K562 (cell line): ENCODE results near the gene CLASP2. TPM values are rescaled to one million over a fixed set of nuclear protein-coding genes. Genes with fewer than 3 reads are reported as not detected.

ENCODE experiments used
- ATAC-seq: fragments of 200-7000 bp; cut with Tn5 transposase; 3 replicates; pipeline ENCODE4 v1.9.1; 2020; ENCODE audit warnings: moderate library complexity
- BruUV-seq: library from RNA; stranded (reverse); fragments of 400-500 nt; replicated peaks from 2 replicates; lab custom pipeline; 2021; lab: Mats Ljungman, UMichigan
- CTCF ChIA-PET: fragments of 300-600 bp; formaldehyde crosslinking; extraction: SDS; loops from one replicate; lab custom pipeline; 2021; ENCODE audit warnings: low intra/inter-chr PET ratio; lab: Yijun Ruan, JAX
- POLR2A ChIA-PET: fragments of 300-600, 350-650 bp; sonication (Branson Sonifier 250); formaldehyde crosslinking; extraction: SDS; loops from one replicate; lab custom pipeline; 2021; ENCODE audit warnings: antibody characterized with exemption, inconsistent platforms; lab: Yijun Ruan, JAX
- DNase-seq, 4 experiments: peaks; one replicate each; pipeline versions ENCODE4 v3.0.0 to v3.0.0-alpha.2; 2011 to 2018; ENCODE audit warnings: low spot score in 3 of 4, mixed read lengths in 3 of 4; ENCODE audit errors: extremely low read depth in 1 of 4
- FAIRE-seq: peaks from 2 replicates; lab custom pipeline; 2011; peaks lifted over from hg19 to GRCh38; lab: Jason Lieb, UNC
- H2AFZ ChIP-seq: 2 replicates; pipeline ENCODE4 v1.6.0; 2011; ENCODE audit warnings: low read depth, low read length, control low read depth, inconsistent platforms
- H3K27ac ChIP-seq: fragments of 200-600 bp; 3 replicates; pipeline ENCODE4 v1.8.0; 2011; ENCODE audit warnings: low read depth, mild to moderate bottlenecking, control low read depth, inconsistent platforms, low read length, moderate library complexity, mixed read lengths; ENCODE audit errors: extremely low read depth
- H3K27me3 ChIP-seq, 2 experiments: fragments of 300-600 bp in 1 of 2; 2 replicates in 1 of 2; 3 replicates in 1 of 2; pipeline versions ENCODE4 v1.6.0 to v1.8.0; 2011; ENCODE audit warnings: inconsistent platforms in 2 of 2, low read length in 2 of 2, mild to moderate bottlenecking in 1 of 2, mixed read lengths in 1 of 2, moderate library complexity in 1 of 2; ENCODE audit not compliant: control insufficient read depth in 2 of 2, insufficient read depth in 2 of 2
- H3K36me3 ChIP-seq: fragments of 300-600 bp; 3 replicates; pipeline ENCODE4 v1.8.0; 2011; ENCODE audit warnings: mild to moderate bottlenecking, low read length, inconsistent platforms; ENCODE audit not compliant: control insufficient read depth, insufficient read depth
- H3K4me1 ChIP-seq, 2 experiments: fragments of 200-600 bp in 1 of 2; replicated peaks in 1 of 2; 2 replicates in 1 of 2; 3 replicates in 1 of 2; pipeline versions ENCODE4 v1.5.1 to v1.8.0; 2011; ENCODE audit warnings: inconsistent platforms in 2 of 2, low read length in 2 of 2, mild to moderate bottlenecking in 1 of 2, mixed read lengths in 1 of 2, moderate library complexity in 1 of 2; ENCODE audit not compliant: control insufficient read depth in 2 of 2, insufficient read depth in 2 of 2
- H3K4me2 ChIP-seq: 2 replicates; pipeline ENCODE4 v1.6.1; 2011; ENCODE audit warnings: low read length, control low read depth, inconsistent platforms, mixed read lengths; ENCODE audit not compliant: insufficient read depth
- H3K4me3 ChIP-seq: fragments of 200-600 bp; sonication (generic), shearing (Covaris generic); 2 replicates; pipeline ENCODE4 v1.5.1; 2016; ENCODE audit warnings: control low read depth, inconsistent platforms
- H3K79me2 ChIP-seq: fragments of 200-600 bp; 3 replicates; pipeline ENCODE4 v1.8.0; 2011; ENCODE audit warnings: low read length, inconsistent platforms; ENCODE audit not compliant: control insufficient read depth, insufficient read depth
- H3K9ac ChIP-seq, 2 experiments: 2 replicates each; pipeline versions ENCODE4 v1.6.0 to v1.6.1; 2011; ENCODE audit warnings: low read depth in 2 of 2, low read length in 2 of 2, control low read depth in 1 of 2, inconsistent platforms in 1 of 2, mild to moderate bottlenecking in 1 of 2, mixed read lengths in 1 of 2; ENCODE audit not compliant: insufficient read depth in 1 of 2
- H3K9me1 ChIP-seq: one replicate; pipeline ENCODE4 v1.6.0; 2011; ENCODE audit warnings: inconsistent platforms, mild to moderate bottlenecking, low read length, moderate library complexity; ENCODE audit not compliant: control insufficient read depth, insufficient read depth
- H3K9me3 ChIP-seq: replicated peaks from 2 replicates; pipeline ENCODE4 v1.5.1; 2011; ENCODE audit warnings: low read depth, low read length, inconsistent platforms; ENCODE audit not compliant: control insufficient read depth, insufficient read depth
- H4K20me1 ChIP-seq: replicated peaks from 2 replicates; pipeline ENCODE4 v1.6.1; 2011; ENCODE audit warnings: low read length, inconsistent platforms, mixed read lengths; ENCODE audit not compliant: control insufficient read depth, insufficient read depth
- CHD1 ChIP-seq: fragments of 200-600 bp; sonication (generic); IDR thresholded peaks from one replicate; pipeline ENCODE4 v1.6.1; 2012; ENCODE audit warnings: mild to moderate bottlenecking, moderate library complexity, low read length, inconsistent platforms
- GABPB2 ChIP-seq: fragments of 250-450 bp; sonication (Bioruptor Pico); conservative IDR thresholded peaks from 2 replicates; pipeline ENCODE4 v1.5.1; 2021; ENCODE audit warnings: mild to moderate bottlenecking
- HDAC2 ChIP-seq: fragments of 450-650 bp; IDR thresholded peaks from 2 replicates; pipeline ENCODE4 v1.6.1; 2016; ENCODE audit warnings: mild to moderate bottlenecking
- HNRNPL ChIP-seq: fragments of 200-400 bp; formaldehyde crosslinking; IDR thresholded peaks from 2 replicates; pipeline ENCODE4 v1.6.1; 2017; ENCODE audit warnings: low read depth, mild to moderate bottlenecking, low read length
- HNRNPUL1 ChIP-seq: fragments of 200-400 bp; formaldehyde crosslinking; IDR thresholded peaks from 2 replicates; pipeline ENCODE4 v1.6.1; 2017; ENCODE audit warnings: low read length
- JUN ChIP-seq, 2 experiments: sonication (generic) in 1 of 2; formaldehyde crosslinking in 1 of 2; IDR thresholded peaks; 2 replicates each; pipeline versions ENCODE4 v1.6.1 to v1.8.0; 2012 to 2022; ENCODE audit warnings: borderline replicate concordance in 2 of 2, mild to moderate bottlenecking in 2 of 2, improper control_type of control experiment in 1 of 2, low read depth in 1 of 2, low read length in 1 of 2, missing genetic modification reagents in 1 of 2
- MAFF ChIP-seq: IDR thresholded peaks from 2 replicates; pipeline ENCODE4 v1.6.1; 2012; ENCODE audit warnings: low read length, improper control_type of control experiment
- MAFK ChIP-seq: IDR thresholded peaks from 2 replicates; pipeline ENCODE4 v1.6.1; 2011; ENCODE audit warnings: low read length, improper control_type of control experiment
- MXD1 ChIP-seq: fragments of 250-450 bp; sonication (Bioruptor Pico); IDR thresholded peaks from 2 replicates; pipeline ENCODE4 v1.8.0; 2021; ENCODE audit warnings: borderline replicate concordance, mild to moderate bottlenecking, moderate library complexity; ENCODE audit not compliant: poor library complexity, severe bottlenecking
- PHTF2 ChIP-seq: fragments of 250-450 bp; sonication (Bioruptor Pico); IDR thresholded peaks from 2 replicates; pipeline ENCODE4 v1.5.0; 2021; ENCODE audit warnings: mild to moderate bottlenecking
- PYGO2 ChIP-seq: fragments of 450-650 bp; IDR thresholded peaks from 2 replicates; pipeline ENCODE4 v1.6.1; 2016; ENCODE audit warnings: mild to moderate bottlenecking, missing genetic modification characterization, moderate library complexity, missing compliant biosample characterization
- SP2 ChIP-seq: IDR thresholded peaks from 2 replicates; pipeline ENCODE4 v1.6.1; 2011; ENCODE audit warnings: mild to moderate bottlenecking, low read depth, low read length, moderate library complexity; ENCODE audit not compliant: poor library complexity, severe bottlenecking; ENCODE audit errors: extremely low read depth
- STAG1 ChIP-seq: sonication (generic); formaldehyde crosslinking; IDR thresholded peaks from 2 replicates; pipeline ENCODE4 v1.5.0; 2020; ENCODE audit warnings: missing genetic modification reagents, borderline replicate concordance
- TRIM25 ChIP-seq: fragments of 450-650 bp; IDR thresholded peaks from 2 replicates; pipeline ENCODE4 v1.7.0; 2016; ENCODE audit warnings: borderline replicate concordance
- ZNF589 ChIP-seq: fragments of 200-800 bp; sonication (Bioruptor generic); IDR thresholded peaks from 2 replicates; pipeline ENCODE4 v1.6.1; 2016; ENCODE audit warnings: low read depth, missing genetic modification characterization, missing compliant biosample characterization
- ZNF639 ChIP-seq, 2 experiments: fragments of 200-800 bp in 1 of 2; sonication (Bioruptor generic) in 1 of 2; sonication (generic) in 1 of 2; formaldehyde crosslinking in 1 of 2; IDR thresholded peaks in 1 of 2; conservative IDR thresholded peaks in 1 of 2; 2 replicates each; pipeline versions ENCODE4 v1.5.0 to v1.6.1; 2016 to 2020; ENCODE audit warnings: missing compliant biosample characterization in 1 of 2, missing genetic modification characterization in 1 of 2, missing genetic modification reagents in 1 of 2
- WGBS: fragments of 100-300 bp; shearing (Covaris generic); methylation state at CpG from one replicate; pipeline ENCODE4 v1.1.6; 2016; ENCODE audit warnings: low coverage, mixed read lengths; ENCODE audit not compliant: insufficient coverage; ENCODE audit errors: missing lambda C conversion rate; 5-methylcytosine and 5-hydroxymethylcytosine counted together
- in situ Hi-C: fragments of 300-500 bp; cut with MboI; formaldehyde crosslinking; loops from 4 replicates; pipeline ENCODE4 v1.15.0; 2018; ENCODE audit warnings: inconsistent platforms, mixed read lengths
- intact Hi-C: fragments of 100-400 bp; cut with micrococcal nuclease; formaldehyde crosslinking; loops from 2 replicates; pipeline ENCODE4 v1.14.2; 2022
- polyA plus RNA-seq, 8 experiments: library from polyadenylated mRNA; depleted of rRNA in 4 of 8; stranded (reverse) in 5 of 8; unstranded in 3 of 8; fragments of >200 nt; fragmentation: Nextera tagmentation in 2 of 8; fragmentation: Illumina TruSeq in 1 of 8; extraction: Ambion mirVana in 2 of 8; extraction: Trizol in 1 of 8; gene quantifications; 2 replicates each; pipeline versions ENCODE4 v1.2.1 to v1.2.3, GENCODE V29; 2011 to 2014; ENCODE audit warnings: inconsistent platforms in 1 of 8, missing spikeins in 1 of 8
- total RNA-seq, 7 experiments: library from RNA; depleted of rRNA in 6 of 7; stranded (reverse); fragments of >200 nt in 6 of 7; fragmentation: Illumina TruSeq in 2 of 7; extraction: Trizol in 2 of 7; gene quantifications; 2 replicates each; pipeline versions ENCODE4 v1.2.1 to v1.2.3, GENCODE V29; 2011 to 2021; ENCODE audit warnings: low replicate concordance in 1 of 7
- TF ChIP-seq, protein P1 (sequence below): fragments of 450-650 bp; IDR thresholded peaks from 2 replicates; pipeline ENCODE4 v1.6.1; 2016

Gene CLASP2
- total and polyA plus RNA-seq, 9 of the 15 experiments (the other 6 are each of a cell fraction or from before 2014, with no cell fraction given) = 13.5 to 107 (median 71.8) TPM

DNA sequence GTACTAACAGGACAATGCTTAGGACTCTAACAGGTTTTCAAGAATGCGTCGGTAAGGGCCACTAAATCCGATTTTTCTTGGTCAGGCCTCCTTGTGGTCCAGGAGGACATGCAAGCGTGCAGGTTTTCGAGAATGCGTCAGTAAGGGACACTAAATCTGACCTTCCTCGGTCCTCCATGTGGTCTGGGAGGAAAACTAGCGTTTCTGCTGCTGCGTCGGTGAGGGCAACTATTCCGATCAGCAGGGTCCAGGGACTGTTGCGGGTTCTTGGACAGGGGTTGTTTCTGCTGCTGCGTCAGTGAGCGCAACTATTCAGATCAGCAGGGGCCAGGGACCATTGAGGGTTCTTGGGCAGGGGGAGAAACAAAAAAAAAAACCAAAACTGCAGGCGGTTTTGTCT, 270.1 kb downstream of the CLASP2 start:
- FAIRE-seq (no peak), ATAC-seq (no peak), DNase-seq (no peak)
- no peak for TF ChIP-seq STAG1
- TF ChIP-seq MXD1 (CRISPR knock-in tag) = no peak
- no peak for TF ChIP-seq ZNF639 (CRISPR knock-in tag; conservative IDR thresholded peaks at IDR 0.05 in 1 of 2, IDR thresholded peaks at IDR 0.05 in 1 of 2)
- no peak for TF ChIP-seq JUN (IDR thresholded peaks at IDR 0.05; ENCODE audit: borderline replicate concordance, low read depth, low read length)
- TF ChIP-seq JUN (CRISPR knock-in tag; IDR thresholded peaks at IDR 0.05; ENCODE audit: borderline replicate concordance) = no peak
- no peak for TF ChIP-seq TRIM25
- TF ChIP-seq HNRNPUL1 = no peak
- TF ChIP-seq SP2 = no peak
- no peak for TF ChIP-seq HNRNPL
- TF ChIP-seq GABPB2 (CRISPR knock-in tag) = no peak
- TF ChIP-seq PHTF2 (CRISPR knock-in tag) = no peak
- TF ChIP-seq CHD1 = no peak
- no peak for TF ChIP-seq HDAC2
- no peak for TF ChIP-seq MAFF
- TF ChIP-seq MAFK = no peak
- no peak for TF ChIP-seq ZNF589 (CRISPR knock-in tag)
- TF ChIP-seq PYGO2 (tag) = no peak
- TF ChIP-seq, protein P1, sequence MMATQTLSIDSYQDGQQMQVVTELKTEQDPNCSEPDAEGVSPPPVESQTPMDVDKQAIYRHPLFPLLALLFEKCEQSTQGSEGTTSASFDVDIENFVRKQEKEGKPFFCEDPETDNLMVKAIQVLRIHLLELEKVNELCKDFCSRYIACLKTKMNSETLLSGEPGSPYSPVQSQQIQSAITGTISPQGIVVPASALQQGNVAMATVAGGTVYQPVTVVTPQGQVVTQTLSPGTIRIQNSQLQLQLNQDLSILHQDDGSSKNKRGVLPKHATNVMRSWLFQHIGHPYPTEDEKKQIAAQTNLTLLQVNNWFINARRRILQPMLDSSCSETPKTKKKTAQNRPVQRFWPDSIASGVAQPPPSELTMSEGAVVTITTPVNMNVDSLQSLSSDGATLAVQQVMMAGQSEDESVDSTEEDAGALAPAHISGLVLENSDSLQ = no peak
- Histone ChIP-seq H4K20me1 (no peaks in the 10 kb centered on the region), H3K79me2 (no peaks in the 10 kb centered on the region), H3K4me2 (no peak overlapping the region), H3K27me3 (no peaks in the 10 kb centered on the region), H3K9me1 (no peaks in the 10 kb centered on the region), H3K9ac (no peak overlapping the region), H2AFZ (no peak overlapping the region), H3K4me3 (no peak overlapping the region), H3K4me1 (no peaks in the 10 kb centered on the region; a peak in 1 of 5 replicates), H3K9me3 (no peaks in the 10 kb centered on the region), H3K27ac (no peak overlapping the region), H3K36me3 (no peaks in the 10 kb centered on the region)
- ChIA-PET POLR2A (no interaction called here), CTCF (no interaction called here)
- WGBS = 43% methylated on average over 15 of the region's 15 CpGs
- no TSS peak for BruUV-seq
- in situ Hi-C loops = no loop called here
- intact Hi-C loops = no loop called here
